Effector memory CD4-positive, alpha-beta T cell (primary cell): ENCODE results near the gene RAP1B.
"Not testable (repeated sequence)": the region's sequence is repeated elsewhere in the genome, so short reads cannot be mapped to it uniquely, and the experiment has no call there.

ENCODE experiments used
- DNase-seq, 3 donors: peaks; one replicate each; pipeline ENCODE4 v3.0.0-alpha.2; 2020
- H3K27ac ChIP-seq: 2 replicates; pipeline ENCODE4 v1.7.0; 2013; ENCODE audit warnings: mild to moderate bottlenecking, low read length, moderate library complexity; ENCODE audit not compliant: insufficient read depth, poor library complexity, severe bottlenecking
- H3K27me3 ChIP-seq: replicated peaks from 2 replicates; pipeline ENCODE4 v1.7.0; 2013; ENCODE audit warnings: mild to moderate bottlenecking, low read length; ENCODE audit not compliant: insufficient read depth, control insufficient read depth, poor library complexity, severe bottlenecking
- H3K36me3 ChIP-seq: 2 replicates; pipeline ENCODE4 v1.7.0; 2013; ENCODE audit warnings: mild to moderate bottlenecking, low read length, moderate library complexity; ENCODE audit not compliant: control insufficient read depth, insufficient read depth
- H3K4me1 ChIP-seq: 2 replicates; pipeline ENCODE4 v1.7.0; 2013; ENCODE audit warnings: low read length, mild to moderate bottlenecking; ENCODE audit not compliant: control insufficient read depth, insufficient read depth, poor library complexity, severe bottlenecking
- H3K4me3 ChIP-seq: 2 replicates; pipeline ENCODE4 v1.7.0; 2013; ENCODE audit warnings: low read length, low read depth, mild to moderate bottlenecking; ENCODE audit not compliant: insufficient read depth, poor library complexity, severe bottlenecking
- H3K9me3 ChIP-seq: 2 replicates; pipeline ENCODE4 v1.7.0; 2013; ENCODE audit warnings: mild to moderate bottlenecking, low read length, moderate library complexity; ENCODE audit not compliant: control insufficient read depth

The RAP1B gene

GRCh38 chr12:68631227-68631626 is 20.5 kb downstream of the RAP1B start:
- H3K4me3 ChIP-seq = no peak overlapping the region
- H3K36me3 ChIP-seq = peaks cover 20% of the 10 kb centered on the region
- H3K9me3 ChIP-seq = peaks cover 6% of the 10 kb centered on the region
- DNase-seq = no peak
- H3K27me3 ChIP-seq = no peaks in the 10 kb centered on the region
- no peak overlapping the region for H3K27ac ChIP-seq
- H3K4me1 ChIP-seq = peaks cover 18% of the 10 kb centered on the region

- Histone ChIP-seq H3K4me3 (no peak overlapping the region), H3K36me3 (peaks cover 10% of the 10 kb centered on the region), H3K27me3 (no peaks in the 10 kb centered on the region), H3K27ac (no peak overlapping the region), H3K4me1 (peaks cover 21% of the 10 kb centered on the region), H3K9me3 (peaks cover 5% of the 10 kb centered on the region)
- DNase-seq = no peak
These were observed 21.8 kb downstream of the RAP1B start for GRCh38 chr12:68632486-68632885.

- no peaks in the 10 kb centered on the region for H3K27me3 ChIP-seq
- H3K36me3 ChIP-seq = peaks cover under 1% of the 10 kb centered on the region
- no peaks in the 10 kb centered on the region for H3K9me3 ChIP-seq
- peaks cover 29% of the 10 kb centered on the region for H3K4me1 ChIP-seq
- H3K27ac ChIP-seq = no peak overlapping the region
- H3K4me3 ChIP-seq = no peak overlapping the region
- DNase-seq = no peak
These were observed 23.2 kb downstream of the RAP1B start for GRCh38 chr12:68633614-68634558.

GRCh38 chr12:68636268-68636667 is 25.6 kb downstream of the RAP1B start:
- H3K4me3 ChIP-seq = no peak overlapping the region
- no peak overlapping the region for H3K27ac ChIP-seq
- peaks cover 39% of the 10 kb centered on the region for H3K4me1 ChIP-seq
- no peak for DNase-seq
- H3K9me3 ChIP-seq = no peaks in the 10 kb centered on the region
- no peaks in the 10 kb centered on the region for H3K36me3 ChIP-seq
- no peaks in the 10 kb centered on the region for H3K27me3 ChIP-seq

- not testable (repeated sequence) for H3K36me3 ChIP-seq, DNase-seq, H3K4me3 ChIP-seq, H3K27me3 ChIP-seq, H3K27ac ChIP-seq, H3K9me3 ChIP-seq
- H3K4me1 ChIP-seq = peaks cover 48% of the 10 kb centered on the region
These were observed 26.7 kb downstream of the RAP1B start for GRCh38 chr12:68637439-68637838.

- H3K9me3 ChIP-seq = no peaks in the 10 kb centered on the region
- no peak for DNase-seq
- H3K27ac ChIP-seq = no peak overlapping the region
- no peaks in the 10 kb centered on the region for H3K27me3 ChIP-seq
- H3K36me3 ChIP-seq = no peaks in the 10 kb centered on the region
- peaks cover 48% of the 10 kb centered on the region for H3K4me1 ChIP-seq
- peak overlapping the region; percentile 4 for H3K4me3 ChIP-seq
These were observed 27.5 kb downstream of the RAP1B start for GRCh38 chr12:68638171-68638570.

GRCh38 chr12:68638721-68639395 is 28.2 kb downstream of the RAP1B start:
- Histone ChIP-seq H3K27ac (no peak overlapping the region), H3K4me1 (peaks cover 48% of the 10 kb centered on the region)

GRCh38 chr12:68639396-68639767 is 28.7 kb downstream of the RAP1B start:
- Histone ChIP-seq H3K4me1 (peaks cover 46% of the 10 kb centered on the region), H3K27ac (no peak overlapping the region)
- DNase-seq = no peak

More at GRCh38 chr12:68638721-68639395, 28.2 kb downstream of the RAP1B start:
- no peak for DNase-seq
- no peaks in the 10 kb centered on the region for H3K36me3 ChIP-seq
- H3K9me3 ChIP-seq = no peaks in the 10 kb centered on the region
- H3K4me3 ChIP-seq = peak overlapping the region; percentile 4
- no peaks in the 10 kb centered on the region for H3K27me3 ChIP-seq

GRCh38 chr12:68641138-68641537 is 30.4 kb downstream of the RAP1B start:
- Histone ChIP-seq H3K9me3 (no peaks in the 10 kb centered on the region), H3K4me1 (peaks cover 49% of the 10 kb centered on the region), H3K36me3 (peaks cover 6% of the 10 kb centered on the region), H3K27me3 (no peaks in the 10 kb centered on the region), H3K4me3 (peak overlapping the region; percentile 29), H3K27ac (peak overlapping the region; percentile 46)
- peak in 1 of 3 donors; percentile 11 for DNase-seq

More at GRCh38 chr12:68639396-68639767, 28.7 kb downstream of the RAP1B start:
- Histone ChIP-seq H3K27me3 (no peaks in the 10 kb centered on the region), H3K36me3 (no peaks in the 10 kb centered on the region), H3K9me3 (no peaks in the 10 kb centered on the region), H3K4me3 (no peak overlapping the region)

GRCh38 chr12:68646484-68646883 is 35.8 kb downstream of the RAP1B start:
- H3K9me3 ChIP-seq = no peaks in the 10 kb centered on the region
- DNase-seq = no peak
- H3K4me1 ChIP-seq = peaks cover 23% of the 10 kb centered on the region
- H3K36me3 ChIP-seq = peaks cover 27% of the 10 kb centered on the region
- H3K27ac ChIP-seq = no peak overlapping the region
- H3K4me3 ChIP-seq = no peak overlapping the region
- no peaks in the 10 kb centered on the region for H3K27me3 ChIP-seq
